GM12873 (cell line): ENCODE results near the gene UST.

Experiments used
- TF ChIP-seq, protein P1 (sequence below): IDR thresholded peaks from 2 replicates; pipeline ENCODE4 v1.5.1; 2012; ENCODE audit warnings: low read depth, mild to moderate bottlenecking, moderate library complexity, low read length, control low read depth; ENCODE audit not compliant: insufficient read depth; ENCODE audit errors: missing control alignments

The UST gene

DNA sequence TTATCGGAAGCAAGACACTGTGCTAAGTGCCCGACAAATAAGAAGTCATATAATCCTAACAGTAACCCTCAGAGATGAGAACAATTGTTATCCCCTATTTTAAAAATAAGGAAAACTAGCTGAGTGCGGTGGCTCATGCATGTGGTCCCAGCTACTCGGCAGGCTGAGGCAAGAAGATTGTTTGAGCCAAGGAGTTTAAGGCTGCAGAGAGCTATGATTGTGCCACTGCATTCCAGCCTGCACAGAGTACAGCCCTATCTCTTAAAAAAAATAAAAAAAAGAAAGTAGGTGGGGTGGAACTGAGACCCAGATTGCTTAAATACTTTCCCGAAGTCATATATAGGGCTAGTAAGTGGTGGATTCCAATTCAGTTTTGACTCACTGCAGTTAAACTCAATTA is 84.7 kb downstream of the UST start:
- TF ChIP-seq, protein P1, sequence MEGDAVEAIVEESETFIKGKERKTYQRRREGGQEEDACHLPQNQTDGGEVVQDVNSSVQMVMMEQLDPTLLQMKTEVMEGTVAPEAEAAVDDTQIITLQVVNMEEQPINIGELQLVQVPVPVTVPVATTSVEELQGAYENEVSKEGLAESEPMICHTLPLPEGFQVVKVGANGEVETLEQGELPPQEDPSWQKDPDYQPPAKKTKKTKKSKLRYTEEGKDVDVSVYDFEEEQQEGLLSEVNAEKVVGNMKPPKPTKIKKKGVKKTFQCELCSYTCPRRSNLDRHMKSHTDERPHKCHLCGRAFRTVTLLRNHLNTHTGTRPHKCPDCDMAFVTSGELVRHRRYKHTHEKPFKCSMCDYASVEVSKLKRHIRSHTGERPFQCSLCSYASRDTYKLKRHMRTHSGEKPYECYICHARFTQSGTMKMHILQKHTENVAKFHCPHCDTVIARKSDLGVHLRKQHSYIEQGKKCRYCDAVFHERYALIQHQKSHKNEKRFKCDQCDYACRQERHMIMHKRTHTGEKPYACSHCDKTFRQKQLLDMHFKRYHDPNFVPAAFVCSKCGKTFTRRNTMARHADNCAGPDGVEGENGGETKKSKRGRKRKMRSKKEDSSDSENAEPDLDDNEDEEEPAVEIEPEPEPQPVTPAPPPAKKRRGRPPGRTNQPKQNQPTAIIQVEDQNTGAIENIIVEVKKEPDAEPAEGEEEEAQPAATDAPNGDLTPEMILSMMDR = no peak

DNA sequence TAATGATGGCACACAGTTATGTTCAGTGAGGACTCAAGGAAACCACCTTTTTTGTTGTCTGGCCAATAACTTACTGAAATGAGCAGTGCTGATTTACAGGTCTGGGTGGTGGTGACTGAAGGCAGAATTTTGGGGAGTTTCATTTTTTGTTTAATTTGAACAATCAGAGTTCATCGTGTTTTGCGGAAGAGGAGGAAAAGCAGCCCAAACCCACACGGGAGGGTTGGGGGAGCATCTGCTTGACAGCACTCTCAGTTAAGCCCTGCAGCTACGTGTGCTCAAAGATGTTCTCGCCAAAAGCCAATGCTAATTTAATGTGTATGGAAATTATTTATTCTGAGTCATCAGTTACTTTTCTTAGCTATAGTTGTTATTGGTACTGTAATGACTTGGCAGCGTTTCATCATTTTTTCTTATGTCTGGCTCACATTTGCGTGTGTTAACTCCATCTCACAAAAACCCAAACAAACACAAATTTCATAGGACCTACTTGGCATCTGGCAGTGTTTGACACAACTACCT is 89.2 kb downstream of the UST start:
- TF ChIP-seq, protein P1 = no peak

DNA sequence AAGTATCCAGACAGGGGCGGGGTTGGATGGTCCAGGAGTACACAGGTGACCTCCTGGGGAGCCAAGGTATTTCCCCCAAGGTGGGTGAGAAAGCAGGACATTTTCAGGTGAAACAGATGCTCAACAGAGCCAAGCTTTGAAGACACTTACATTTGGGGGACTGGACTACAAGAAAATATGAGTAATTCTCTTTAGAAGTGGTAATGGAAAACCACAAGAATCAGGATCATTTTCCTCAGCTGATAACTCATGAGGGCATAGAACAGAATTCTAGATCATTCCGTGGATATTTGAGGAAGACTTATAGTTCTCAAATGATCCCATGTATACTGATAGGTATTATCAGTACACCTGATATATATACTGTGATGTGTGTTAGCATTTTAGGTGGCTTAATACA is 89.9 kb downstream of the UST start:
- TF ChIP-seq, protein P1 = no peak

DNA sequence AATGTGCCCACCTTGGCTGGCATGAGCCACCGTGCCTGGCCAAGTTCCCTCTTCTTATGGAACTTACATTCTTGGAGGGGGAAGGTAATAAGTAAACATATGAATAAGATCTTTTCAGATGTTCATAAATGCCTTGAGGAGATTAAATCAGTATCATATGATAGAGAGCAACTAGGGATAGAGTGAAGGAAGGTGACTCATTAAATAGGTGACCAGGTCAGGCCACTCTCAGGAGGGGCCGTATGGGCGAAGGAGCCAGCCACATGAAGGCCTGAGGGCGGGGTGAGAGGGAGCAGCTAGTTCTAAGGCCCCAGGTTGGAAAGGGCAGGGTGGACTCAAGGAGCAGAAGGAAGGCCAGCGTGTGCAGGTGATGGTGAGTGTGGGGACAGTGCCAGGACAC is 91.1 kb downstream of the UST start:
- TF ChIP-seq, protein P1 = no peak

DNA sequence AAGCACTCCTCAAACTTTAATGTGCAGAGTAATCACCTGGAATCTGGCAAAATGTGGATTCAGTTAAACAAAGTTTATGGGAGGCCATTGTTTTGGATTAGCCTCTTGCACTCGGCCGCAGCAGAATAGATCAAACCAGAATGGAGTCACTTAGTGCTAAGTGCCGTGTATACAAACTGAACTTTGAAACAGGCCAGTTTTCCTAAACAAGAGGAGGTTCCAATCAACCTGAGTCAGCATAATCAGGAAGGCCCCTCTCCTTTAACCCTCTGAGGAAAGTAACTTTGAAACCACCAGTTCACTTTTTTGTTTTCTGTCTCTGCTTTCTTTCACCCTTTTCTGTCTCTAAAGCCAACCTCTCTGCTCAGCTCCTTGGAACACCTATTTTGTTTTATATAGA is 92.2 kb downstream of the UST start:
- TF ChIP-seq, protein P1 = no peak

DNA sequence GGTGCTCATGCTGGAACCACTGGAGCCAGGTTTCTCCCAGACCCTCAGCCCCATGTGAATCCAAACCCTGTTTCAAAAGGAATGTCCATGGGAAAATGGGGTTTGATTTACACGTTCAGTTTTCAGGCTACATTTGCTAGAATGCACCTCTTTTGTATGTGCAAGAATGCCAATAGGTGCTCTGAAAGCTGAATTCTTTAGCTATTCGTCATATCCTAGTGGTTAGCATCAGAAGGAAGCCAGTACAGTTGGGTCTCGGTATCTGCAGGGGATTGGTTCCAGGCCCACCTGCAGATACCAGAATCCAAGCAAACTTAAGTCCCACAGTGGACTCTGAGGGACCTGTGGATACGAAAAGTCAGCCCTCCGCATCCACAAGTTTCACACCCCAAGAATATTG is 93.4 kb downstream of the UST start:
- TF ChIP-seq, protein P1 = no peak

DNA sequence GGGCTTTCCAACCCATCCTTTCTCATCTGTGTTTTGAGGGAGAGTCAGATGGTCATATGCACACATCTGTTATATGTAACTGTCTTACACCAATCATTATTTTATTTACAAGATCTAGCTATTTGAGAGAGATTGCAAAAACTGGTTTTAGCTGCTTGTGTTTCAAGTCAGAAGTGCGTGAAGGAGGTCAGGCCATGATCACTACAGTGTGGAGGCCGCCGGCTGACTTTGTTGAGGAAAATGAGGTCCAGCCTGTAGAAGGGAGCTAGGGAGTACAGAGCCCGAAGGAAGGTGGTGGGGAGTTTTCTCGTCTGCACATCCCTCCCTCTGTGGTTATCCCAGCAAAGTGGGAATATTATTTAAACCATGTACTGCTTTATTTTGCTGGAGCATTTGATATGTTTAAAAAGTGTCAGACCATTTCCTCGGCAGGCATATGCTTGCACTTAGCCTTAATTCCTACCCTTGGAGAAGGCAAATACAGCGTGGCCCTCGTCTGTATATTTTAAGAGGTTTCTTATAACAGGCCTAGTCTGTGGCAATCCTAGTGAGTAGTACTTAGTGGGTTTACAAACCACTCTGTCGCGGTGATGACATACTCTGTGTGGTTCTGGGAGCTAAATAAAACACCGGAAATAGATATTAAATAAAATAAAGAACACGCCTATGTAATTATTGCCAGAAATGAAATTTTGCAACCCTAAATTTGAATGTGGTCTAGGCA is 95.6 kb downstream of the UST start:
- TF ChIP-seq, protein P1 = no peak

DNA sequence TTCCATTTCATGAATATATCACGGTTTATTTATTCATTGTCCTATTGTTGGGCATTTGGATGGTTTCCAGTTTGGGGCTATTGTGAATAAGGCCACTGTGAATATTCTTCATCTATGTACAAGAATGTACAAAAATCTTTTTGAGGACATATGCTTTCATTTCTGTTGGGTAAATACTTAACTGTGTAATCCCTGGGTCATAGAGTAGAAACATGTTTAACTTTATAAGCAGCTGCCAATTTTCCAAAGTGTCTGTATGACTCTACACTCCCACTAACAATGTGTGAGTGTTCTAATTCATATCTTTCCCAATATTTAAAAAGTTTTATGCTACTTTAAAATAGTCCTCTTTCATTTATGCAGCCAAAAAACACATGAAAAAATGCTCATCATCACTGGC is 98.6 kb downstream of the UST start:
- TF ChIP-seq, protein P1 = no peak
